ENCODE data around the gene ALKBH6. TPM values are rescaled to one million over a fixed set of nuclear protein-coding genes. Genes with fewer than 3 reads are reported as not detected.
"Not testable (repeated sequence)": the region's sequence is repeated elsewhere in the genome, so short reads cannot be mapped to it uniquely, and the experiment has no call there.

Gene ALKBH6
- polyA plus RNA-seq, 4 donors = 11.8 to 20.5 (median 16.9) TPM

GRCh38 chr19:35995048-35995993 lies 18.7 kb downstream of the ALKBH6 start, which contains the start of gene SDHAF1:
Gene SDHAF1 (plus strand): TSS chr19:35995188. CDS start chr19:35995275, 87 bp downstream.
- DNase-seq (ENCODE audit: low read depth in 4 of 4, low spot score in 2 of 4) = peak; percentile 76 to 92 (median 84)

GRCh38 chr19:35993923-35994598 lies 20.0 kb downstream of the ALKBH6 start:
- no peak for DNase-seq (ENCODE audit: low read depth in 4 of 4, low spot score in 2 of 4)

GRCh38 chr19:35992907-35993765 lies 20.9 kb downstream of the ALKBH6 start:
- DNase-seq (ENCODE audit: low read depth in 4 of 4, low spot score in 2 of 4) = no peak

- no peak for DNase-seq (ENCODE audit: low read depth in 4 of 4, low spot score in 2 of 4)
These were observed 22.1 kb downstream of the ALKBH6 start for GRCh38 chr19:35991731-35992450.

- no peak for DNase-seq (ENCODE audit: low read depth in 4 of 4, low spot score in 2 of 4)
These were observed 23.0 kb downstream of the ALKBH6 start for GRCh38 chr19:35990771-35991730.

- no peak for DNase-seq (ENCODE audit: low read depth in 4 of 4, low spot score in 2 of 4)
These were observed 23.9 kb downstream of the ALKBH6 start for GRCh38 chr19:35990156-35990555.

GRCh38 chr19:35988824-35989223 lies 25.2 kb downstream of the ALKBH6 start:
- no peak for DNase-seq (ENCODE audit: low read depth in 4 of 4, low spot score in 2 of 4)

- no peak for DNase-seq (ENCODE audit: low read depth in 4 of 4, low spot score in 2 of 4)
These were observed 26.5 kb downstream of the ALKBH6 start for GRCh38 chr19:35987571-35987896.

GRCh38 chr19:35986664-35987570 lies 27.1 kb downstream of the ALKBH6 start:
- no peak for DNase-seq (ENCODE audit: low read depth in 4 of 4, low spot score in 2 of 4)

GRCh38 chr19:35986111-35986510 lies 27.9 kb downstream of the ALKBH6 start:
- no peak for DNase-seq (ENCODE audit: low read depth in 4 of 4, low spot score in 2 of 4)

GRCh38 chr19:35983177-35983576 lies 30.8 kb downstream of the ALKBH6 start:
- DNase-seq (ENCODE audit: low read depth in 4 of 4, low spot score in 2 of 4) = no peak

GRCh38 chr19:35980997-35981396 lies 33.0 kb downstream of the ALKBH6 start:
- not testable (repeated sequence) for DNase-seq (ENCODE audit: low read depth in 4 of 4, low spot score in 2 of 4)

GRCh38 chr19:35978832-35979365 lies 35.1 kb downstream of the ALKBH6 start:
- no peak for DNase-seq (ENCODE audit: low read depth in 4 of 4, low spot score in 2 of 4)

- DNase-seq (ENCODE audit: low read depth in 4 of 4, low spot score in 2 of 4) = no peak
These were observed 35.7 kb downstream of the ALKBH6 start for GRCh38 chr19:35978271-35978670.

GRCh38 chr19:35977446-35978222 lies 36.4 kb downstream of the ALKBH6 start:
- no peak for DNase-seq (ENCODE audit: low read depth in 4 of 4, low spot score in 2 of 4)

- DNase-seq (ENCODE audit: low read depth in 4 of 4, low spot score in 2 of 4) = no peak
These were observed 38.3 kb downstream of the ALKBH6 start for GRCh38 chr19:35975608-35976214.

- no peak for DNase-seq (ENCODE audit: low read depth in 4 of 4, low spot score in 2 of 4)
These were observed 40.5 kb downstream of the ALKBH6 start for GRCh38 chr19:35973487-35973886.

Data from left renal cortex interstitium (tissue), 4 donors.